ENCODE results near the gene PPFIA3. TPM values are rescaled to one million over a fixed set of nuclear protein-coding genes. Genes with fewer than 3 reads are reported as not detected.

PPFIA3 gene
- total and polyA plus RNA-seq, 2 donors (not counting 1 experiment from before 2014, with no cell fraction given), result 0.62 to 1.3 TPM

- Histone ChIP-seq H3K27ac (ENCODE audit: insufficient read depth, low read length) (no peak overlapping the region), H3K4me3 (replicated peaks in 1 of 4; ENCODE audit: control extremely low read depth in 1 of 4, insufficient read depth in 1 of 4, low read depth in 3 of 4, low read length in 4 of 4) (no peak overlapping the region)
Measured at GRCh38 chr19:49135686-49136085, 16.3 kb downstream of the PPFIA3 start.

GRCh38 chr19:49136771-49137171 is 17.4 kb downstream of the PPFIA3 start:
- H3K27ac ChIP-seq (ENCODE audit: insufficient read depth, low read length), result no peak overlapping the region
- no peaks in the 10 kb centered on the region for H3K9me3 ChIP-seq (ENCODE audit: control insufficient read depth, insufficient read depth, low read depth, low read length)
- peak overlapping the region in 1 of 4 experiments; percentile 4 for H3K4me3 ChIP-seq (replicated peaks in 1 of 4; ENCODE audit: control extremely low read depth in 1 of 4, insufficient read depth in 1 of 4, low read depth in 3 of 4, low read length in 4 of 4)
- no peaks in the 10 kb centered on the region for H3K79me2 ChIP-seq (ENCODE audit: control insufficient read depth, insufficient read depth, low read length)
- peak in 1 of 2 donors; percentile 58 for DNase-seq (ENCODE audit: low read depth in 2 of 2)
- TF ChIP-seq EZH2 (IDR thresholded peaks at IDR 0.05; ENCODE audit: low read length, missing control alignments), result no peak
- no peak for TF ChIP-seq CTCF (conservative IDR thresholded peaks at IDR 0.05 in 1 of 2, IDR thresholded peaks at IDR 0.05 in 1 of 2; ENCODE audit: low read depth in 1 of 2, low read length in 2 of 2)
- H4K20me1 ChIP-seq (ENCODE audit: control insufficient read depth, extremely low read depth, insufficient read depth, low read length), result no peaks in the 10 kb centered on the region
- peaks cover 5% of the 10 kb centered on the region for H3K4me1 ChIP-seq (ENCODE audit: control insufficient read depth, extremely low read depth, insufficient read depth, low read length)
- H3K4me2 ChIP-seq (ENCODE audit: extremely low read depth, insufficient read depth, low read length), result no peak overlapping the region
- H3K27me3 ChIP-seq (ENCODE audit: control insufficient read depth, insufficient read depth, low read length), result no peaks in the 10 kb centered on the region
- no peak overlapping the region for H3K9ac ChIP-seq (ENCODE audit: insufficient read depth, low read length)
- no peaks in the 10 kb centered on the region for H3K36me3 ChIP-seq (ENCODE audit: control insufficient read depth, insufficient read depth, low read length)
- peak overlapping the region; percentile 17 for H2AFZ ChIP-seq (ENCODE audit: low read length)

More at GRCh38 chr19:49135686-49136085, 16.3 kb downstream of the PPFIA3 start:
- Histone ChIP-seq H3K9me3 (ENCODE audit: control insufficient read depth, insufficient read depth, low read depth, low read length) (no peaks in the 10 kb centered on the region), H3K27me3 (ENCODE audit: control insufficient read depth, insufficient read depth, low read length) (no peaks in the 10 kb centered on the region), H3K36me3 (ENCODE audit: control insufficient read depth, insufficient read depth, low read length) (no peaks in the 10 kb centered on the region), H3K4me2 (ENCODE audit: extremely low read depth, insufficient read depth, low read length) (no peak overlapping the region), H3K4me1 (ENCODE audit: control insufficient read depth, extremely low read depth, insufficient read depth, low read length) (peaks cover 5% of the 10 kb centered on the region), H3K79me2 (ENCODE audit: control insufficient read depth, insufficient read depth, low read length) (no peaks in the 10 kb centered on the region), H4K20me1 (ENCODE audit: control insufficient read depth, extremely low read depth, insufficient read depth, low read length) (no peaks in the 10 kb centered on the region), H2AFZ (ENCODE audit: low read length) (no peak overlapping the region), H3K9ac (ENCODE audit: insufficient read depth, low read length) (no peak overlapping the region)
- DNase-seq (ENCODE audit: low read depth in 2 of 2), result no peak
- no peak for TF ChIP-seq CTCF (conservative IDR thresholded peaks at IDR 0.05 in 1 of 2, IDR thresholded peaks at IDR 0.05 in 1 of 2; ENCODE audit: low read depth in 1 of 2, low read length in 2 of 2)
- no peak for TF ChIP-seq EZH2 (IDR thresholded peaks at IDR 0.05; ENCODE audit: low read length, missing control alignments)

- H3K36me3 ChIP-seq (ENCODE audit: control insufficient read depth, insufficient read depth, low read length), result no peaks in the 10 kb centered on the region
- peaks cover 9% of the 10 kb centered on the region for H3K4me1 ChIP-seq (ENCODE audit: control insufficient read depth, extremely low read depth, insufficient read depth, low read length)
- no peak overlapping the region for H3K4me3 ChIP-seq (replicated peaks in 1 of 4; ENCODE audit: control extremely low read depth in 1 of 4, insufficient read depth in 1 of 4, low read depth in 3 of 4, low read length in 4 of 4)
- H4K20me1 ChIP-seq (ENCODE audit: control insufficient read depth, extremely low read depth, insufficient read depth, low read length), result no peaks in the 10 kb centered on the region
- no peaks in the 10 kb centered on the region for H3K9me3 ChIP-seq (ENCODE audit: control insufficient read depth, insufficient read depth, low read depth, low read length)
- no peak overlapping the region for H3K4me2 ChIP-seq (ENCODE audit: extremely low read depth, insufficient read depth, low read length)
- H3K79me2 ChIP-seq (ENCODE audit: control insufficient read depth, insufficient read depth, low read length), result no peaks in the 10 kb centered on the region
- H3K9ac ChIP-seq (ENCODE audit: insufficient read depth, low read length), result no peak overlapping the region
- no peaks in the 10 kb centered on the region for H3K27me3 ChIP-seq (ENCODE audit: control insufficient read depth, insufficient read depth, low read length)
- no peak overlapping the region for H2AFZ ChIP-seq (ENCODE audit: low read length)
- H3K27ac ChIP-seq (ENCODE audit: insufficient read depth, low read length), result no peak overlapping the region
- TF ChIP-seq EZH2 (IDR thresholded peaks at IDR 0.05; ENCODE audit: low read length, missing control alignments) (no peak), CTCF (conservative IDR thresholded peaks at IDR 0.05 in 1 of 2, IDR thresholded peaks at IDR 0.05 in 1 of 2; ENCODE audit: low read depth in 1 of 2, low read length in 2 of 2) (no peak)
- no peak for DNase-seq (ENCODE audit: low read depth in 2 of 2)
Measured at GRCh38 chr19:49140951-49141350, 21.6 kb downstream of the PPFIA3 start.

Data from fibroblast of lung (primary cell).